ENCODE measurements around the gene MCCC1.
"Not testable (repeated sequence)": the region's sequence is repeated elsewhere in the genome, so short reads cannot be mapped to it uniquely, and the experiment has no call there.

Gene MCCC1

GRCh38 chr3:183099026-183099837, at the start of gene MCCC1:
Gene MCCC1, minus strand, starts transcription at chr3:183099496. Its CDS starts 56 bp downstream, at chr3:183099440.
- peak; percentile 95 for DNase-seq (ENCODE audit: low read depth)

GRCh38 chr3:183148056-183148455, 48.8 kb upstream of the MCCC1 start:
- no peak for DNase-seq (ENCODE audit: low read depth)

GRCh38 chr3:183144363-183144762, 45.1 kb upstream of the MCCC1 start:
- no peak for DNase-seq (ENCODE audit: low read depth)

- no peak for DNase-seq (ENCODE audit: low read depth)
These were observed 42.9 kb upstream of the MCCC1 start for GRCh38 chr3:183142199-183142598.

GRCh38 chr3:183134844-183135243, 35.5 kb upstream of the MCCC1 start:
- no peak for DNase-seq (ENCODE audit: low read depth)

GRCh38 chr3:183132409-183132808, 33.1 kb upstream of the MCCC1 start:
- DNase-seq (ENCODE audit: low read depth) = no peak

GRCh38 chr3:183131735-183132134, 32.4 kb upstream of the MCCC1 start:
- no peak for DNase-seq (ENCODE audit: low read depth)

GRCh38 chr3:183131186-183131725, 32.0 kb upstream of the MCCC1 start:
- DNase-seq (ENCODE audit: low read depth) = no peak

GRCh38 chr3:183129243-183129642, 29.9 kb upstream of the MCCC1 start:
- no peak for DNase-seq (ENCODE audit: low read depth)

GRCh38 chr3:183128709-183129108, 29.4 kb upstream of the MCCC1 start:
- no peak for DNase-seq (ENCODE audit: low read depth)

GRCh38 chr3:183123891-183124290, 24.6 kb upstream of the MCCC1 start:
- no peak for DNase-seq (ENCODE audit: low read depth)

- no peak for DNase-seq (ENCODE audit: low read depth)
These were observed 23.1 kb upstream of the MCCC1 start for GRCh38 chr3:183122257-183122932.

- no peak for DNase-seq (ENCODE audit: low read depth)
These were observed 21.4 kb upstream of the MCCC1 start for GRCh38 chr3:183120538-183121215.

GRCh38 chr3:183117056-183117455, 17.8 kb upstream of the MCCC1 start:
- no peak for DNase-seq (ENCODE audit: low read depth)

GRCh38 chr3:183116025-183116614, 16.8 kb upstream of the MCCC1 start:
- peak; percentile 20 for DNase-seq (ENCODE audit: low read depth)

GRCh38 chr3:183114384-183115178, 15.3 kb upstream of the MCCC1 start:
- no peak for DNase-seq (ENCODE audit: low read depth)

GRCh38 chr3:183109847-183110246, 10.6 kb upstream of the MCCC1 start:
- not testable (repeated sequence) for DNase-seq (ENCODE audit: low read depth)

GRCh38 chr3:183108470-183108869, 9.2 kb upstream of the MCCC1 start:
- no peak for DNase-seq (ENCODE audit: low read depth)

GRCh38 chr3:183108001-183108449, 8.7 kb upstream of the MCCC1 start:
- no peak for DNase-seq (ENCODE audit: low read depth)

- not testable (repeated sequence) for DNase-seq (ENCODE audit: low read depth)
These were observed 8.1 kb upstream of the MCCC1 start for GRCh38 chr3:183107372-183107771.

GRCh38 chr3:183106635-183107034, 7.3 kb upstream of the MCCC1 start:
- DNase-seq (ENCODE audit: low read depth) = no peak
